Measurements from ENCODE around the gene TSLP.

The TSLP gene

GRCh38 chr5:111070272-111071134 is 1.0 kb upstream of the TSLP start:
- DNase-seq (ENCODE audit: insufficient read length) (no peak), FAIRE-seq (no peak)
- TF ChIP-seq POLR2A (IDR thresholded peaks at IDR 0.05; ENCODE audit: low read depth, low read length) (no peak), TAF1 (IDR thresholded peaks at IDR 0.05; ENCODE audit: borderline replicate concordance, low read depth, low read length) (no peak), POLR2AphosphoS5 (IDR thresholded peaks at IDR 0.05; ENCODE audit: low read depth, low read length) (no peak)

GRCh38 chr5:111072949-111073682 is 1.6 kb downstream of the TSLP start:
- TF ChIP-seq TAF1 (IDR thresholded peaks at IDR 0.05; ENCODE audit: borderline replicate concordance, low read depth, low read length) (no peak), POLR2AphosphoS5 (IDR thresholded peaks at IDR 0.05; ENCODE audit: low read depth, low read length) (no peak), POLR2A (IDR thresholded peaks at IDR 0.05; ENCODE audit: low read depth, low read length) (no peak)
- DNase-seq (ENCODE audit: insufficient read length) (no peak), FAIRE-seq (peak; percentile 79)

- FAIRE-seq (no peak), DNase-seq (ENCODE audit: insufficient read length) (no peak)
- no peak for TF ChIP-seq TAF1 (IDR thresholded peaks at IDR 0.05; ENCODE audit: borderline replicate concordance, low read depth, low read length)
- no peak for TF ChIP-seq POLR2AphosphoS5 (IDR thresholded peaks at IDR 0.05; ENCODE audit: low read depth, low read length)
- TF ChIP-seq POLR2A (IDR thresholded peaks at IDR 0.05; ENCODE audit: low read depth, low read length) = no peak
Observed at GRCh38 chr5:111074244-111074643, 2.7 kb downstream of the TSLP start.

- DNase-seq (ENCODE audit: insufficient read length) (no peak), FAIRE-seq (no peak)
- TF ChIP-seq POLR2A (IDR thresholded peaks at IDR 0.05; ENCODE audit: low read depth, low read length) (no peak), TAF1 (IDR thresholded peaks at IDR 0.05; ENCODE audit: borderline replicate concordance, low read depth, low read length) (no peak), POLR2AphosphoS5 (IDR thresholded peaks at IDR 0.05; ENCODE audit: low read depth, low read length) (no peak)
Observed at GRCh38 chr5:111075520-111075919, 4.0 kb downstream of the TSLP start.

GRCh38 chr5:111076091-111076490 is 4.6 kb downstream of the TSLP start:
- TF ChIP-seq POLR2AphosphoS5 (IDR thresholded peaks at IDR 0.05; ENCODE audit: low read depth, low read length) (no peak), POLR2A (IDR thresholded peaks at IDR 0.05; ENCODE audit: low read depth, low read length) (no peak), TAF1 (IDR thresholded peaks at IDR 0.05; ENCODE audit: borderline replicate concordance, low read depth, low read length) (no peak)
- FAIRE-seq = no peak
- DNase-seq (ENCODE audit: insufficient read length) = no peak

GRCh38 chr5:111077678-111078077 is 6.2 kb downstream of the TSLP start:
- TF ChIP-seq TAF1 (IDR thresholded peaks at IDR 0.05; ENCODE audit: borderline replicate concordance, low read depth, low read length) (no peak), POLR2A (IDR thresholded peaks at IDR 0.05; ENCODE audit: low read depth, low read length) (no peak), POLR2AphosphoS5 (IDR thresholded peaks at IDR 0.05; ENCODE audit: low read depth, low read length) (no peak)
- DNase-seq (ENCODE audit: insufficient read length) (no peak), FAIRE-seq (no peak)

- TF ChIP-seq TAF1 (IDR thresholded peaks at IDR 0.05; ENCODE audit: borderline replicate concordance, low read depth, low read length) (no peak), POLR2A (IDR thresholded peaks at IDR 0.05; ENCODE audit: low read depth, low read length) (no peak), POLR2AphosphoS5 (IDR thresholded peaks at IDR 0.05; ENCODE audit: low read depth, low read length) (no peak)
- FAIRE-seq = no peak
- no peak for DNase-seq (ENCODE audit: insufficient read length)
Observed at GRCh38 chr5:111079846-111080245, 8.3 kb downstream of the TSLP start.

- peak; percentile 44 for FAIRE-seq
- TF ChIP-seq TAF1 (IDR thresholded peaks at IDR 0.05; ENCODE audit: borderline replicate concordance, low read depth, low read length) = no peak
- no peak for TF ChIP-seq POLR2A (IDR thresholded peaks at IDR 0.05; ENCODE audit: low read depth, low read length)
- no peak for TF ChIP-seq POLR2AphosphoS5 (IDR thresholded peaks at IDR 0.05; ENCODE audit: low read depth, low read length)
- no peak for DNase-seq (ENCODE audit: insufficient read length)
Observed at GRCh38 chr5:111083323-111083722, 11.8 kb downstream of the TSLP start.

GRCh38 chr5:111092062-111092853 is 20.7 kb downstream of the TSLP start, which contains the start of gene WDR36:
Gene WDR36, plus strand, starts transcription at chr5:111092348. Its CDS starts 109 bp downstream, at chr5:111092457.
- TF ChIP-seq POLR2AphosphoS5 (IDR thresholded peaks at IDR 0.05; ENCODE audit: low read depth, low read length) = peak; percentile 90
- TF ChIP-seq POLR2A (IDR thresholded peaks at IDR 0.05; ENCODE audit: low read depth, low read length) = peak; percentile 87
- TF ChIP-seq TAF1 (IDR thresholded peaks at IDR 0.05; ENCODE audit: borderline replicate concordance, low read depth, low read length) = peak; percentile 91
- FAIRE-seq (peak; percentile 97), DNase-seq (ENCODE audit: insufficient read length) (peak; percentile 61)

GRCh38 chr5:111095982-111096381 is 24.5 kb downstream of the TSLP start:
- TF ChIP-seq POLR2A (IDR thresholded peaks at IDR 0.05; ENCODE audit: low read depth, low read length) (no peak), POLR2AphosphoS5 (IDR thresholded peaks at IDR 0.05; ENCODE audit: low read depth, low read length) (no peak), TAF1 (IDR thresholded peaks at IDR 0.05; ENCODE audit: borderline replicate concordance, low read depth, low read length) (no peak)
- no peak for FAIRE-seq
- no peak for DNase-seq (ENCODE audit: insufficient read length)

All from GM12892 (cell line).